Neural progenitor cell (in vitro differentiated cells): ENCODE measurements around the gene R3HDM4.

Experiments used
- EZH2 ChIP-seq: fragments of 200-600 bp; sonication (generic); IDR thresholded peaks from 2 replicates; pipeline ENCODE4 v1.6.1; 2017; ENCODE audit warnings: antibody characterized with exemption, mild to moderate bottlenecking, moderate library complexity
- TF ChIP-seq, protein P1 (sequence below): fragments of 200-600 bp; sonication (generic); IDR thresholded peaks from 2 replicates; pipeline ENCODE4 v1.5.1; 2017; ENCODE audit warnings: antibody characterized with exemption, mild to moderate bottlenecking

DNA sequence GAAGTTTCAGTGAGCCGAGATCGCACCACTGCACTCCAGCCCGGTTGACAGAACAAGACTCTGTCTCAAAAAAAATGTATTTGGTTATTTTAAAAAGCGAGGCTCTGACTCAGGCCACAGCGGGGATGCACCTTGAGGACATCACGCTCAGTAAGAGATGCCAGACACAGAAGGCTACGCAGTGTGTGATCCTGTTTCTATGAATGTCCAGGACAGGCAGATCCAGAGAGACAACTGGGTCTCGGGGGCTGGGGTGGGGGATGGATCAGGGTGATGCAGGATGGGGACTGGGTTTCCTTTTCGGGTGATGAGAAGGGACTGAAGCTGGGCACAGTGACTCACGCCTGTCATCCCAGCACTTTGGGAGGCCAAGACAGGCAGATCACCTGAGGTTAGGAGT is 25.4 kb downstream of the R3HDM4 start:
- no peak for TF ChIP-seq EZH2
- TF ChIP-seq, protein P1, sequence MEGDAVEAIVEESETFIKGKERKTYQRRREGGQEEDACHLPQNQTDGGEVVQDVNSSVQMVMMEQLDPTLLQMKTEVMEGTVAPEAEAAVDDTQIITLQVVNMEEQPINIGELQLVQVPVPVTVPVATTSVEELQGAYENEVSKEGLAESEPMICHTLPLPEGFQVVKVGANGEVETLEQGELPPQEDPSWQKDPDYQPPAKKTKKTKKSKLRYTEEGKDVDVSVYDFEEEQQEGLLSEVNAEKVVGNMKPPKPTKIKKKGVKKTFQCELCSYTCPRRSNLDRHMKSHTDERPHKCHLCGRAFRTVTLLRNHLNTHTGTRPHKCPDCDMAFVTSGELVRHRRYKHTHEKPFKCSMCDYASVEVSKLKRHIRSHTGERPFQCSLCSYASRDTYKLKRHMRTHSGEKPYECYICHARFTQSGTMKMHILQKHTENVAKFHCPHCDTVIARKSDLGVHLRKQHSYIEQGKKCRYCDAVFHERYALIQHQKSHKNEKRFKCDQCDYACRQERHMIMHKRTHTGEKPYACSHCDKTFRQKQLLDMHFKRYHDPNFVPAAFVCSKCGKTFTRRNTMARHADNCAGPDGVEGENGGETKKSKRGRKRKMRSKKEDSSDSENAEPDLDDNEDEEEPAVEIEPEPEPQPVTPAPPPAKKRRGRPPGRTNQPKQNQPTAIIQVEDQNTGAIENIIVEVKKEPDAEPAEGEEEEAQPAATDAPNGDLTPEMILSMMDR, result no peak
